Right atrium auricular region (tissue), 2 donors: ENCODE measurements around the gene ECPAS. TPM values are rescaled to one million over a fixed set of nuclear protein-coding genes. Genes with fewer than 3 reads are reported as not detected.
"Not testable (repeated sequence)": the region's sequence is repeated elsewhere in the genome, so short reads cannot be mapped to it uniquely, and the experiment has no call there.

ENCODE experiments used
- DNase-seq: peaks from one replicate; pipeline ENCODE4 v3.0.0-alpha.2; 2019; ENCODE audit warnings: low spot score
- H3K27ac ChIP-seq, 2 donors: fragments of 200-600 bp; sonication (generic); 1 replicate in 1 of 2; 2 replicates in 1 of 2; pipeline ENCODE4 v1.5.1; 2016 to 2019
- H3K27me3 ChIP-seq, 2 donors: fragments of 200-600 bp; sonication (generic); one replicate each; pipeline versions ENCODE4 v1.5.1 to v1.6.0; 2017 to 2019
- H3K36me3 ChIP-seq: fragments of 200-600 bp; sonication (generic); one replicate; pipeline ENCODE4 v1.5.1; 2016
- H3K4me1 ChIP-seq, 2 donors: fragments of 200-600 bp; sonication (generic); one replicate each; pipeline versions ENCODE4 v1.5.1 to v1.6.0; 2017 to 2019
- H3K4me3 ChIP-seq, 2 donors: fragments of 200-600 bp; sonication (generic); 1 replicate in 1 of 2; 2 replicates in 1 of 2; pipeline ENCODE4 v1.5.1; 2017 to 2019; ENCODE audit warnings: mild to moderate bottlenecking in 1 of 2, moderate library complexity in 1 of 2
- H3K9me3 ChIP-seq, 2 donors: fragments of 200-600 bp; sonication (generic); one replicate each; pipeline ENCODE4 v1.5.1; 2019
- total RNA-seq, 2 donors: library from RNA; depleted of rRNA; stranded (reverse); fragments of >200 nt; gene quantifications; one replicate each; pipeline ENCODE4 v1.1.0, GENCODE V29; 2016
- TF ChIP-seq, protein P1 (sequence below), 2 donors: fragments of 200-600 bp; sonication (generic); IDR thresholded peaks; one replicate each; pipeline ENCODE4 v1.5.1; 2019; ENCODE audit warnings: antibody characterized with exemption in 2 of 2

The ECPAS gene
- total RNA-seq, 2 donors from 2014 or later = 62.7 to 75.5 TPM

DNA sequence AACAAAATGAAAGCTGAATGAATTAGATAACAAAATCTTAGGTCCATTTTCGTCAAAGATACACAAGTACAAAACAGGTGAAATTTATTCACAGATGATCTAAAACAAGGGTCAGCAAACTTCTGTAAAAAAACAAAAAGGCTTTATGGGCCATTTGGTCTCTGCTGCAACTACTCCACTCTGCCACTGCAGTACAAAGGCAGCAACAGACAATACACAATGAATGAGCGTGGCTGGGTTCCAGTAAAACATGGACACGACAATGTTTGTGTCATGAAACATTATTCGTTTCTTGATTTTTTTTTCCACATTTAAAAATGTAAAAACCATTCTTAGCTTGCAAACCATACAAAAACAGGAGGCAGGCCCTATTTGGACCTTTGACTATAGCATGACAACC, 71.9 kb downstream of the ECPAS start:
- no peak for DNase-seq
- H3K27me3 ChIP-seq = no peaks in the 10 kb centered on the region
- no peak overlapping the region for H3K27ac ChIP-seq
- no peaks in the 10 kb centered on the region for H3K4me1 ChIP-seq
- TF ChIP-seq, protein P1, sequence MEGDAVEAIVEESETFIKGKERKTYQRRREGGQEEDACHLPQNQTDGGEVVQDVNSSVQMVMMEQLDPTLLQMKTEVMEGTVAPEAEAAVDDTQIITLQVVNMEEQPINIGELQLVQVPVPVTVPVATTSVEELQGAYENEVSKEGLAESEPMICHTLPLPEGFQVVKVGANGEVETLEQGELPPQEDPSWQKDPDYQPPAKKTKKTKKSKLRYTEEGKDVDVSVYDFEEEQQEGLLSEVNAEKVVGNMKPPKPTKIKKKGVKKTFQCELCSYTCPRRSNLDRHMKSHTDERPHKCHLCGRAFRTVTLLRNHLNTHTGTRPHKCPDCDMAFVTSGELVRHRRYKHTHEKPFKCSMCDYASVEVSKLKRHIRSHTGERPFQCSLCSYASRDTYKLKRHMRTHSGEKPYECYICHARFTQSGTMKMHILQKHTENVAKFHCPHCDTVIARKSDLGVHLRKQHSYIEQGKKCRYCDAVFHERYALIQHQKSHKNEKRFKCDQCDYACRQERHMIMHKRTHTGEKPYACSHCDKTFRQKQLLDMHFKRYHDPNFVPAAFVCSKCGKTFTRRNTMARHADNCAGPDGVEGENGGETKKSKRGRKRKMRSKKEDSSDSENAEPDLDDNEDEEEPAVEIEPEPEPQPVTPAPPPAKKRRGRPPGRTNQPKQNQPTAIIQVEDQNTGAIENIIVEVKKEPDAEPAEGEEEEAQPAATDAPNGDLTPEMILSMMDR (IDR thresholded peaks at IDR 0.05) = no peak
- no peaks in the 10 kb centered on the region for H3K9me3 ChIP-seq
- H3K4me3 ChIP-seq = no peak overlapping the region
- H3K36me3 ChIP-seq = peaks cover 86% of the 10 kb centered on the region

DNA sequence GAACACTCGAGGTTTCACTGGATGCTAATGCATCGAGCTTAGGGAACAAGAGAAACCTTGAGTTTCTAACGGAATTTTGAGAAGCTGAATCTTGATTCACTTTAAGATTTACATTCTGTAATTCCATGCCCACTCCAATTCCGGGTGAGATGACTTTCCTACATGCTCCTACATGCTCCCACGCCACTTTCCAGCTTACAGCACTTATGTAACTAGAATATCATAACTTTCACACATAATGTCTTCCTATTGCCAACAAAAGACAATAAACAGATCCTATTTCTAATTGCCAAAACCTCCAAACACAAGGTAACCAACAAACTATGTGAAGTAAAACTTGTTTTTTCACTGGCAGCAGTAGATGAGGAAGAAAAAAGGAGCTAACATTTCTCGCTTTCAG, 72.9 kb downstream of the ECPAS start:
- H3K36me3 ChIP-seq = peaks cover 86% of the 10 kb centered on the region
- TF ChIP-seq, protein P1 (IDR thresholded peaks at IDR 0.05) = no peak
- no peaks in the 10 kb centered on the region for H3K4me1 ChIP-seq
- no peak overlapping the region for H3K27ac ChIP-seq
- H3K27me3 ChIP-seq = no peaks in the 10 kb centered on the region
- H3K4me3 ChIP-seq = no peak overlapping the region
- no peak for DNase-seq
- no peaks in the 10 kb centered on the region for H3K9me3 ChIP-seq

DNA sequence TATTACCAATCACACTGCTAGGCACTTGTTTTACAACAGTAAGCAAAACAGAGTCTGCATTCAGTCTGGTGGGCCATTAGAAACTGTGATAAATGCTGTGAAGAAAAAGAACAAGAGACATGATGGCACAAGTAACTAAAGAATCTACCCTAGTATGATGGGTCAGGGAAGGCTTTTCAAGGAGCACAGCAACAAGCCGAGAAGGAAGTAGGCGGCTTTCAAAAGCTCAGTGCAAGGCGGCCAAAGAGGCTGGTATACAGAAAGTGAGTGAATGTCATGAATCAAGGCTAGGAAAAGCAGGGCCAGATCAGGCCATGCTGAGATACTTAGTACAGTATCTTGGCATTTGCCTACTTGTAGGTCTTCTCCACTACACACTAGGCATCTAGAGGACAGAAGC, 76.4 kb downstream of the ECPAS start:
- no peak overlapping the region for H3K4me3 ChIP-seq
- TF ChIP-seq, protein P1 (IDR thresholded peaks at IDR 0.05) = no peak
- no peak for DNase-seq

DNA sequence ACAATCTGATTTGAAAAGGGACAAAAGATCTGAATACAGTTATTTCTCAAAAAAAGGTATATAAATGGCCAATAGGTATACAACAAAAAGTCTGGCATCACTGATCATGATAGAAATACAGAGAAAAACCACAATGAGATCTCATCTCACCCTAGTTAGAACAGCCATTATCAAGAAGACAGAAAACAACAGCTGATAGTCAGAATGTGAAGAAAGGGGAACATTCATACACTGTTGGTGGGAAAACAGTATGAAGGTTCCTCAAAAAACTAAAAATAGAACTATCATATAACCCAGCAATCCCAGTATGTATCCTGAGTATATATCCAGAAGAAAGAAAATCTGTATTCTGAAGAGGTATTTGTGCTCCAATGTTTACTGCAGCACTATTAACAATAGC, 78.5 kb downstream of the ECPAS start:
- Histone ChIP-seq H3K27ac (no peak overlapping the region), H3K9me3 (peaks cover 0 to 20% of the 10 kb centered on the region in 2 donors)
- TF ChIP-seq, protein P1 (IDR thresholded peaks at IDR 0.05) = no peak

More for the DNA sequence above, 76.4 kb downstream of the ECPAS start:
- Histone ChIP-seq H3K36me3 (peaks cover 78% of the 10 kb centered on the region), H3K27ac (no peak overlapping the region), H3K4me1 (no peaks in the 10 kb centered on the region), H3K27me3 (no peaks in the 10 kb centered on the region), H3K9me3 (peaks cover 0 to 4% of the 10 kb centered on the region in 2 donors)

DNA sequence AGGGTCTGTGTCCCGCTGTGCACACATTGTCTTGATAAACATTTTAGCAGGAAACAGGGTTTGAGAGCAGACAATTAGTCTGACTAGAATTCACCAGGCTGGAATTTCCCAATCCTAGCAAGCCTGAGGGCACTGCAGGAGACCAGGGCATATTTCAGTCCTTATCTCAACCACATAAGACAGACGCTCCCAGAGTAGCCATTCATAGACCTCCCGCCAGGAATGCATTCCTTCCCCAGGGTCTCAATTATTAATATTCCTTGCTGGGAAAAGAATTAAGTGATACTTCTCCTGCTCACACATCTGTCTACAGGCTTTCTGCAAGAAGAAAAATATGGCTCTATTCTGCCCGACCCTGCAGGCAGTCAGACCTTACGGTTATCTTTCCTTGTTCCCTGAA, 82.7 kb downstream of the ECPAS start:
- DNase-seq, H3K27me3 ChIP-seq, H3K27ac ChIP-seq, H3K4me1 ChIP-seq, H3K4me3 ChIP-seq: not testable (repeated sequence)
- H3K9me3 ChIP-seq = peaks cover 0 to 28% of the 10 kb centered on the region in 2 donors
- H3K36me3 ChIP-seq = peaks cover 74% of the 10 kb centered on the region

More for the DNA sequence above, 78.5 kb downstream of the ECPAS start:
- Histone ChIP-seq H3K4me1 (no peaks in the 10 kb centered on the region), H3K27me3 (no peaks in the 10 kb centered on the region), H3K36me3 (peaks cover 83% of the 10 kb centered on the region), H3K4me3 (no peak overlapping the region)
- no peak for DNase-seq

DNA sequence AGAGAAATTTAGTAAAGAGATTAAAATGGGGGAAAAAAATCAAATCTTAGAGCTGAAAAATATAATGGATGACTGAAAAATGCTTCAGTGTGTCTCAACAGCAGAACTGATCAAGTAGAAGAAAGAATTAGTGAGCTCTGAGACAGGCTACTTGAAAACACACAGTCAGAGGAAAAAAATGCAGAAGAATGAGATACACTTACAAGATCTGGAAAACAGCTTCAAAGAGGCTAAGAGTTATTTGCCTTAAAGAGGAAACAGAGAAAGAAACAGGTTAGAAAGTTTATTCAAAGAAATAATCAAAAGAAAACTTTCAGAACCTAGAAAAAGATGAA, 83.7 kb downstream of the ECPAS start:
- peaks cover 74% of the 10 kb centered on the region for H3K36me3 ChIP-seq
- no peaks in the 10 kb centered on the region for H3K4me1 ChIP-seq
- H3K27me3 ChIP-seq = no peaks in the 10 kb centered on the region
- no peak for DNase-seq
- peaks cover 0 to 28% of the 10 kb centered on the region in 2 donors for H3K9me3 ChIP-seq
- no peak overlapping the region for H3K4me3 ChIP-seq
- TF ChIP-seq, protein P1 (IDR thresholded peaks at IDR 0.05) = no peak
- no peak overlapping the region for H3K27ac ChIP-seq
